Kidney epithelial cell (primary cell): Measurements from ENCODE around the gene RPTOR. TPM values are rescaled to one million over a fixed set of nuclear protein-coding genes. Genes with fewer than 3 reads are reported as not detected.

ENCODE experiments used
- DNase-seq: peaks from one replicate; pipeline ENCODE4 v3.0.0-alpha.2; 2010; ENCODE audit warnings: low read depth
- H3K27me3 ChIP-seq: 2 replicates; pipeline ENCODE4 v1.6.0; 2011; ENCODE audit warnings: low read length; ENCODE audit not compliant: control insufficient read depth, insufficient read depth
- H3K36me3 ChIP-seq: 2 replicates; pipeline ENCODE4 v1.5.1; 2011; ENCODE audit warnings: low read length; ENCODE audit not compliant: control insufficient read depth, insufficient read depth
- H3K4me3 ChIP-seq: 2 replicates; pipeline ENCODE4 v1.5.1; 2011; ENCODE audit warnings: low read depth, mild to moderate bottlenecking, control low read depth, low read length
- CTCF ChIP-seq: IDR thresholded peaks from 2 replicates; pipeline ENCODE4 v1.5.1; 2011; ENCODE audit warnings: mild to moderate bottlenecking, moderate library complexity, low read length, control low read depth, inconsistent platforms; ENCODE audit not compliant: insufficient read depth, poor library complexity, severe bottlenecking
- total RNA-seq: library from RNA; depleted of rRNA; stranded (reverse); fragments of >200 nt; gene quantifications from 2 replicates; pipeline ENCODE4 v1.2.3, GENCODE V29; 2015

RPTOR gene
- total RNA-seq, 1 donor from 2014 or later = 22.7 TPM

GRCh38 chr17:80942423-80943345, 398.0 kb downstream of the RPTOR start:
- H3K27me3 ChIP-seq = no peaks in the 10 kb centered on the region
- no peak for DNase-seq
- no peak for TF ChIP-seq CTCF
- no peaks in the 10 kb centered on the region for H3K36me3 ChIP-seq
- H3K4me3 ChIP-seq = no peak overlapping the region

- Histone ChIP-seq H3K27me3 (no peaks in the 10 kb centered on the region), H3K36me3 (no peaks in the 10 kb centered on the region), H3K4me3 (no peak overlapping the region)
- DNase-seq = no peak
- TF ChIP-seq CTCF = no peak
Measured at GRCh38 chr17:80943346-80944145, 398.9 kb downstream of the RPTOR start.

- DNase-seq = no peak
- H3K4me3 ChIP-seq = no peak overlapping the region
- H3K36me3 ChIP-seq = no peaks in the 10 kb centered on the region
- no peak for TF ChIP-seq CTCF
- no peaks in the 10 kb centered on the region for H3K27me3 ChIP-seq
Measured at GRCh38 chr17:80944326-80944725, 399.7 kb downstream of the RPTOR start.

- no peak for TF ChIP-seq CTCF
- Histone ChIP-seq H3K4me3 (no peak overlapping the region), H3K36me3 (no peaks in the 10 kb centered on the region)
Measured at GRCh38 chr17:80945736-80946135, 401.1 kb downstream of the RPTOR start.

GRCh38 chr17:80946449-80946848, 401.8 kb downstream of the RPTOR start:
- Histone ChIP-seq H3K27me3 (no peaks in the 10 kb centered on the region), H3K36me3 (no peaks in the 10 kb centered on the region), H3K4me3 (no peak overlapping the region)
- no peak for DNase-seq
- no peak for TF ChIP-seq CTCF

More at GRCh38 chr17:80945736-80946135, 401.1 kb downstream of the RPTOR start:
- no peak for DNase-seq
- H3K27me3 ChIP-seq = no peaks in the 10 kb centered on the region
